DLD1 (cell line): ENCODE data around the gene CELF5.
"Not testable (repeated sequence)": the region's sequence is repeated elsewhere in the genome, so short reads cannot be mapped to it uniquely, and the experiment has no call there.

Experiments
- in situ Hi-C: cut with HindIII; loops from 2 replicates; pipeline ENCODE4 v1.10.0; 2017; ENCODE audit warnings: low sequenced_read_pairs

CELF5 gene

DNA sequence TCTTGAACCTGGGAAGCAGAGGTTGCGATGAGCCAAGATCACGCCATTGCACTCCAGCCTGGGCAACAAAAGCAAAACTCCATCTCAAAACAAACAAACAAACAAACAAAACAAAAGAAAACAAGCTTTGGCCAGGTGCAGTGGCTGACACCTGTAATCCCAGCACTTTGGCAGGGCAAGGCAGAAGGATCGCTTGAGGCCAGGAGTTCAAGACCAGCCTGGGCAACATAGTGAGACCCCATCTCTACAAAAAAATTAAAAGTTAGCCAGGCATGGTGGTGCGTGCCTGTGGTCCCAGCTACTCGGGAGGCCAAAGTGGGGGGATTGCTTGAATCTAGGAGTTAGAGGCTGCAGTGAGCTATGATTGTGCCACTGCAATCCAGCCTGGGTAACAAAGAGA is 64.0 kb downstream of the CELF5 start:
- in situ Hi-C loops, result not testable (repeated sequence)

- in situ Hi-C loops, result no loop called here
Observed at GRCh38 chr19:3289971-3290569, 65.6 kb downstream of the CELF5 start.

DNA sequence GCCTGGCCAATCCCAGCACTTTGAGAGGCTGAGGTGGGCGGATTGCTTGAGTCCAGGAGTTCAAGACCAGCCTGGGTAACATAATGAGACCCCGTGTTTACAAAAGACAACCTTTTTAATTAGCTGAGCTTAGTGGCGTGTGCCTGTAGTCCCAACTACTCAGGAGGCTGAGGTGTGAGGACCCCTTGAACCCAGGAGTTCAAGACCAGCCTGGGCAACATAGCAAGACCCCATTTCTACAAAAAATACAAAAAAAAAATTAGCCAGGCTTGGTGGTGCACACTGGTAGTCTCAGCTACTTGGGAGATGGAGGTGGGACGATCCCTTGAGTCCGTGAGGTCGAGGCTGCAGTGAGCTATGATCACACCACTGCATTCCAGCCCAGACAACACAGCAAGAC is 66.4 kb downstream of the CELF5 start:
- in situ Hi-C loops, result not testable (repeated sequence)

GRCh38 chr19:3291644-3292043 is 67.2 kb downstream of the CELF5 start:
- in situ Hi-C loops, result no loop called here

DNA sequence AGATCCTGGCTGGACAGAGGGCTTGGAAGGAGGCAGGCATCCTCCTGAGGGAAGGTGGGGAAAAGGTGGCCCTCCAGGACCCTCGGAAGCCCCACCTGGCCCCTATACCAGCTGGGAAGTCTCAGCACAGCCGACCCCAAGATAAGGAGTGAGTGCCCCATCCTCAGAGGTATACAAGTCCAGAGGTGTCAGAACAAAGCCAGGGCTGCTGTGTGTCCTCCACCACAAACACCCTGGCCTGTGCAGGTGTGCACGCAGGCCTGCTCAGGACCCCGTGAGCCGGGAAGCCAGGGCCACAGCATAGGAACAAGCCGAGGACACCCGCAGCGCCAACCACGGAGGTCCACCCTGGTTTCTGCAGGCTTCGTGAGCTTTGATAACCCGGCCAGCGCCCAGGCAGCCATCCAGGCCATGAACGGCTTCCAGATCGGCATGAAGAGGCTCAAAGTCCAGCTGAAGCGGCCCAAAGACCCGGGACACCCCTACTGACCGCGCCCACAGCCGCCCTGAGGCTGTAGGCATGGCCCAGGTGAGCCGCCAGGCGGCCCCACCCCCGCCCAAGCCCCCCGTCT is 68.6 kb downstream of the CELF5 start:
- in situ Hi-C loops, result no loop called here

DNA sequence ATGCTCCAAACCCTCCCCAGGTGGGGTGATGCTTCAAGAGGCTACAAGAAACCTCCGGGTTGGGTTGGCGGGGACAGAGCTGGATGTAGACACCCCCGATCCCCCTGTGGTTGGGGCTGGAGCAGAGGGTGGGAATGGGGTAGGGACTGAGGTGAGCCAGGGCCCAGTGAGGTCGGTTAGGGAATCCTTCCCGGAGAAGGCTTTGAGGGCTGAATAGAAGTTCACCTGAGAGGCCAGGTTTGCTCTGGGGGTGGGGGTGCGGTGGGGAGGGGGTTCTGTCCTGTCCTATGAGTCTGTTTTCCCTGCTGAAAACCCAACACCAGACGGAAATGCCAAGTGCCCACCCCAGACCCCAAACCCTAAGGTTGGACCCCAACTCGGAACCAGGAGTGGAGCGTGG is 69.1 kb downstream of the CELF5 start:
- in situ Hi-C loops, result no loop called here

GRCh38 chr19:3294080-3294850 is 69.8 kb downstream of the CELF5 start:
- in situ Hi-C loops, result no loop called here

- in situ Hi-C loops, result no loop called here
Observed at GRCh38 chr19:3295581-3295980, 71.1 kb downstream of the CELF5 start.

GRCh38 chr19:3296034-3296433 is 71.6 kb downstream of the CELF5 start:
- in situ Hi-C loops, result no loop called here

- in situ Hi-C loops, result no loop called here
Observed at GRCh38 chr19:3296446-3296845, 72.0 kb downstream of the CELF5 start.

- in situ Hi-C loops, result no loop called here
Observed at GRCh38 chr19:3298853-3299449, 74.5 kb downstream of the CELF5 start.

- in situ Hi-C loops, result not testable (repeated sequence)
Observed at GRCh38 chr19:3300566-3300965, 76.1 kb downstream of the CELF5 start.

DNA sequence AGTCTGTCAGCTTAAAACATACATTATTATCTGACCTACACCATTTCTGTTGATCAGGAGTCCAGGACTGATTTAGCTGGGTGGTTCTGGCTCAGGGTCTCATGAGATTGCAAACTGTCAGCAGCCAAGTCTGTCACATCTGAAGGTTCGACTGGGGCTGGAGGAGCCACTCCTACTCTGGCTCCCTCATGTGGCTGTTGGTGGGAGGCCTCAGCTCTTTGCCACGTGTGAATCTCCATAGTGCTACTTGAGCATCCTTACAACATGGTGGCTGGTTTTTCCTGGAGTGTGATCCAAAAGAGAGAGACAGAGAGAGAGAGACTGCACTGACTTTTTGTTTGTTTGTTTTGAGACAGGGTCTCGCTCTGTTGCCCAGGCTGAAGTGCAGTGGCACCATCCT is 78.3 kb downstream of the CELF5 start:
- in situ Hi-C loops, result no loop called here

DNA sequence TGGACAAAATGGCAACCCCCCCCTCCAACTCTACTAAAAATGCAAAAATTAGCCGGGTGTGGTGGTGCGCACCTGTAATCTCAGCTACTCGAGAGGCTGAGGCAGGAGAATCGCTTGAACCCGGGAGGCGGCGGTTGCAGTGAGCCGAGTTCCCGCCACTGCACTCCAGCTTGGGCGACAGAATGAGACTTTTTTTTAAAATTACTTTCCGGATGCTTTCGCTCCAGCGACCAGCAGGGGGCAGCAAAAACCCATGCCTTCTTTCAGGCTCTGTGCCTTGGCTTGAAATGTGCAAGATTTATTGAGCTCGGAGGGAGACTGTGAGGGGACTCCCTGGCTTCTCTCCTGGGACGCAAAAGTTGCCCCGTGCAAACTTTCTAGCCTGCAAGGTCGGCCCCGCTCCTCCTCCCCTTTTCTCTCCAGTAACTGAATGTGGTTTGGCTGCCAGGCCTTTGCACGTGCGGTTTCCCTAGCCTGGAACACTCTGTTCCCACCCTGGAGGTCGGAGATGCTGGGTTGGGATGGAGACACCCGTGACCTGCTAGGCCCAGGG is 80.5 kb downstream of the CELF5 start:
- in situ Hi-C loops, result no loop called here

DNA sequence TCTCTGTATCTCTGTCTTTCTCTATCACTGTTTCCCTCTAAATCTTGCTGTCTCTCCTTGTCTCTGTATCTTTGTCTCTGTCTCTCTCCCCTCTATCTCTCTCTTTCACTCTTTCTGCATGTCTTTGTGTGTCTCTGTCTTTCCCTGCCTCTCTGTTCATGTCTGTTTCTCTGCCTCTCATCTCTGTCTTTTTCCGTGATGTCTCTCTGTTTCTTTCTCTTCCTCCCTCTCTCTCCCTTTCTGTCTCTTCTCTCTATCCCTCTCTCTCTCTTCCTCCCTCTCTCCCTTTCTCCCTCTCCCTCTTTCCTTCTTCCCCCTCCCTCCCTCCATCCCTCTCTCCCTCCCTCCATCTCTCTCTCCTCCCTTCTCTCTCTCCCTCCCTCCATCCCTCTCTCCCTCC is 85.3 kb downstream of the CELF5 start:
- in situ Hi-C loops, result no loop called here

- in situ Hi-C loops, result no loop called here
Observed at GRCh38 chr19:3310280-3310679, 85.8 kb downstream of the CELF5 start.

DNA sequence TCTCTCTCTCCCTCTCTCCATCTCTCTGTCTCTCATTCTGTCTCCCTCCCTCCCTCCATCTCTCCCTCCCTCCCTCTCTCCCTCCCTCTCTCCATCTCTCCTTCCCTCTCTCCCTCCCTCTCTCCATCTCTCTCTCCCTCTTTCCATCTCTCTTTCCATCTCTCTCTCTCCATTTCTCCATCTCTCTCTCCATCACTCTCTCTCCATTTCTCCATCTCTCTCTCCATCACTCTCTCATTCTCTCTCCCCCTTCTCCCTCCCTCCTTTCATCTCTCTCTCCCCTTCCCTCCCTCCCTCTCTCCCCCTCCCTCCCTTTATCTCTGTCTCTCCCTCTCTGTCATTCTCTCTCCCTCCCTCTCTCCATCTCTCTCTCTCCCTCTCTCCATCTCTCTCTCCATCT is 86.2 kb downstream of the CELF5 start:
- in situ Hi-C loops, result no loop called here

DNA sequence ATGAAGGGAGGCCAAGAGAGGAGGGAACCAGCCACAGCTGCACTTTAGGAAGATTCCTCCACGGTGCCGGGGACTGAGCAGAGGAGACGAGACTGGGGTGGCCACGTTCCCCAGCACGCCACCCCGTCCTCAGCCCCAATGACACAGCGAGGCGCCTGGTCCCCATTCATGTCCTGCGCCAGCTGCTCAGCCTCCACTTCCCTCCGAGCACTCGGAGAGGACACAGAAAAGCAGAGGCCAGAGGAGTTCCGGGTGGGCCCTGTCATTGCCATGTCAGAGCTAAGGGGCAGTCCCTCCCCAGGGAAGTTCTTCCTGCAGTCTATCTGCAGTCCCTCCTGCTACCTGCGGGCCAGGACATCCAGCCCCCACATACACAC is 88.7 kb downstream of the CELF5 start:
- in situ Hi-C loops, result no loop called here

- in situ Hi-C loops, result no loop called here
Observed at GRCh38 chr19:3314962-3315675, 90.7 kb downstream of the CELF5 start.

GRCh38 chr19:3315676-3315973 is 91.2 kb downstream of the CELF5 start:
- in situ Hi-C loops, result no loop called here

GRCh38 chr19:3316132-3316648 is 91.7 kb downstream of the CELF5 start:
- in situ Hi-C loops, result no loop called here
